Panc1 (cell line): Measurements from ENCODE around the gene CDSN. TPM values are rescaled to one million over a fixed set of nuclear protein-coding genes. Genes with fewer than 3 reads are reported as not detected.

Experiments used
- ATAC-seq: fragments of 200-7000 bp; cut with Tn5 transposase; 2 replicates; pipeline ENCODE4 v1.9.1; 2020; ENCODE audit warnings: mild to moderate bottlenecking, moderate library complexity
- BruUV-seq: library from RNA; stranded (reverse); fragments of 400-500 nt; replicated peaks from 2 replicates; lab custom pipeline; 2021; lab: Mats Ljungman, UMichigan
- CTCF ChIA-PET: fragments of 300-600 bp; sonication (Branson Sonifier 250); formaldehyde crosslinking; loops from one replicate; lab custom pipeline; 2022; ENCODE audit warnings: antibody characterized with exemption; lab: Charles Lee
- POLR2A ChIA-PET: fragments of 300-600 bp; sonication (Branson Sonifier 250); formaldehyde crosslinking; loops from one replicate; lab custom pipeline; 2022; ENCODE audit warnings: antibody characterized with exemption; lab: Charles Lee
- DNase-seq: peaks from one replicate; pipeline ENCODE4 v3.0.0-alpha.2; 2010; ENCODE audit warnings: low read depth, low spot score
- H3K27ac ChIP-seq: 2 replicates; pipeline ENCODE4 v1.5.1; 2011; ENCODE audit warnings: mild to moderate bottlenecking, low read length, inconsistent platforms
- H3K27me3 ChIP-seq: fragments of 200-500 bp; sonication (Bioruptor generic); 2 replicates; pipeline ENCODE4 v1.6.0; 2014; ENCODE audit warnings: low read length, inconsistent platforms; ENCODE audit not compliant: control insufficient read depth, insufficient read depth
- H3K36me3 ChIP-seq: fragments of 200-500 bp; sonication (Bioruptor generic); 2 replicates; pipeline ENCODE4 v1.5.1; 2014; ENCODE audit warnings: inconsistent platforms, mild to moderate bottlenecking, low read length, moderate library complexity; ENCODE audit not compliant: control insufficient read depth, insufficient read depth
- H3K4me1 ChIP-seq: 2 replicates; pipeline ENCODE4 v1.5.1; 2011; ENCODE audit warnings: inconsistent platforms, mild to moderate bottlenecking, low read length, moderate library complexity; ENCODE audit not compliant: control insufficient read depth, insufficient read depth
- H3K4me3 ChIP-seq, 2 experiments: 2 replicates each; pipeline ENCODE4 v1.5.1; 2011 to 2012; ENCODE audit warnings: low read depth in 2 of 2, low read length in 2 of 2, mild to moderate bottlenecking in 2 of 2, inconsistent platforms in 1 of 2, moderate library complexity in 1 of 2
- H3K9me3 ChIP-seq: fragments of 200-500 bp; sonication (Bioruptor generic); 2 replicates; pipeline ENCODE4 v1.5.1; 2014; ENCODE audit warnings: low read depth, mild to moderate bottlenecking, inconsistent platforms, low read length, moderate library complexity; ENCODE audit not compliant: control insufficient read depth, insufficient read depth
- POLR2AphosphoS5 ChIP-seq: IDR thresholded peaks from 2 replicates; pipeline ENCODE4 v1.6.1; 2012; ENCODE audit warnings: mild to moderate bottlenecking, low read depth, low read length, moderate library complexity
- SIN3A ChIP-seq: IDR thresholded peaks from 2 replicates; pipeline ENCODE4 v1.6.1; 2012; ENCODE audit warnings: low read depth, mild to moderate bottlenecking, low read length, moderate library complexity, borderline replicate concordance; ENCODE audit not compliant: insufficient read depth
- TCF7L2 ChIP-seq: IDR thresholded peaks from 2 replicates; pipeline ENCODE4 v1.6.1; 2011; ENCODE audit warnings: mild to moderate bottlenecking, low read depth, low read length, inconsistent platforms
- in situ Hi-C: cut with HindIII; loops from 2 replicates; pipeline ENCODE4 v1.10.0; 2016; ENCODE audit warnings: low sequenced_read_pairs, low pct_unique_long_range_greater_than_20kb
- intact Hi-C: fragments of 100-400 bp; cut with micrococcal nuclease; formaldehyde crosslinking; loops from one replicate; pipeline ENCODE4 v1.10.0; 2022; ENCODE audit not compliant: unreplicated experiment
- total RNA-seq: library from RNA; stranded (reverse); gene quantifications from one replicate; pipeline ENCODE4 v1.2.1, GENCODE V29; 2021; ENCODE audit not compliant: unreplicated experiment
- TF ChIP-seq, protein P1 (sequence below), 2 experiments: IDR thresholded peaks; 2 replicates each; pipeline ENCODE4 v1.6.1; 2011 to 2012; ENCODE audit warnings: low read depth in 2 of 2, control low read depth in 1 of 2, low read length in 1 of 2, mild to moderate bottlenecking in 1 of 2, moderate library complexity in 1 of 2; ENCODE audit not compliant: insufficient read depth in 1 of 2
- TF ChIP-seq, protein P2 (sequence below): fragments of 450-650 bp; IDR thresholded peaks from 2 replicates; pipeline ENCODE4 v1.5.1; 2017; ENCODE audit warnings: mild to moderate bottlenecking

The CDSN gene
- total RNA-seq, 1 experiment from 2014 or later, result not detected

DNA sequence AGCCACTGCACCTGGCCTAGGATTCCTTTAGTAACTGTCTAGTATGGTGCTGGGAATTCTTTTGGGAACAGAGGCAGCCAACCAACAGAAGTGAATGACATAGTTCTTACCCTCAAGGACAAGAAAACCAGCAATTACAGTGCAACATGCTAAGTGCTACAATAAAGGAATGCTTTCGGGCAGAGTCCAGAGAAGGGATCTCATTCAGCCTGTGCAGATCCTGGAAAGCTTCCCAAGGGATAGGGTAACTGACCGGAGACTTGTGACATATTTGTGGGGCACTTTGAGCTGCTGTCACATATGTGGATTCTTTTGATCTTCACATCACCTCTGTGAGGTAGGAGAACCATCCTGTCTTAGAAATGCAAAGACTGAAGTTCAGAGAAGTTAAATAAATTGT, 54.7 kb downstream of the CDSN start:
- no TSS peak for BruUV-seq
- TF ChIP-seq SIN3A (no peak), POLR2AphosphoS5 (no peak), TCF7L2 (no peak)
- TF ChIP-seq, protein P1, sequence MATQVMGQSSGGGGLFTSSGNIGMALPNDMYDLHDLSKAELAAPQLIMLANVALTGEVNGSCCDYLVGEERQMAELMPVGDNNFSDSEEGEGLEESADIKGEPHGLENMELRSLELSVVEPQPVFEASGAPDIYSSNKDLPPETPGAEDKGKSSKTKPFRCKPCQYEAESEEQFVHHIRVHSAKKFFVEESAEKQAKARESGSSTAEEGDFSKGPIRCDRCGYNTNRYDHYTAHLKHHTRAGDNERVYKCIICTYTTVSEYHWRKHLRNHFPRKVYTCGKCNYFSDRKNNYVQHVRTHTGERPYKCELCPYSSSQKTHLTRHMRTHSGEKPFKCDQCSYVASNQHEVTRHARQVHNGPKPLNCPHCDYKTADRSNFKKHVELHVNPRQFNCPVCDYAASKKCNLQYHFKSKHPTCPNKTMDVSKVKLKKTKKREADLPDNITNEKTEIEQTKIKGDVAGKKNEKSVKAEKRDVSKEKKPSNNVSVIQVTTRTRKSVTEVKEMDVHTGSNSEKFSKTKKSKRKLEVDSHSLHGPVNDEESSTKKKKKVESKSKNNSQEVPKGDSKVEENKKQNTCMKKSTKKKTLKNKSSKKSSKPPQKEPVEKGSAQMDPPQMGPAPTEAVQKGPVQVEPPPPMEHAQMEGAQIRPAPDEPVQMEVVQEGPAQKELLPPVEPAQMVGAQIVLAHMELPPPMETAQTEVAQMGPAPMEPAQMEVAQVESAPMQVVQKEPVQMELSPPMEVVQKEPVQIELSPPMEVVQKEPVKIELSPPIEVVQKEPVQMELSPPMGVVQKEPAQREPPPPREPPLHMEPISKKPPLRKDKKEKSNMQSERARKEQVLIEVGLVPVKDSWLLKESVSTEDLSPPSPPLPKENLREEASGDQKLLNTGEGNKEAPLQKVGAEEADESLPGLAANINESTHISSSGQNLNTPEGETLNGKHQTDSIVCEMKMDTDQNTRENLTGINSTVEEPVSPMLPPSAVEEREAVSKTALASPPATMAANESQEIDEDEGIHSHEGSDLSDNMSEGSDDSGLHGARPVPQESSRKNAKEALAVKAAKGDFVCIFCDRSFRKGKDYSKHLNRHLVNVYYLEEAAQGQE (IDR thresholded peaks at IDR 0.05; ENCODE audit: insufficient read depth in 1 of 2, low read depth in 2 of 2, low read length in 1 of 2), result no peak
- TF ChIP-seq, protein P2, sequence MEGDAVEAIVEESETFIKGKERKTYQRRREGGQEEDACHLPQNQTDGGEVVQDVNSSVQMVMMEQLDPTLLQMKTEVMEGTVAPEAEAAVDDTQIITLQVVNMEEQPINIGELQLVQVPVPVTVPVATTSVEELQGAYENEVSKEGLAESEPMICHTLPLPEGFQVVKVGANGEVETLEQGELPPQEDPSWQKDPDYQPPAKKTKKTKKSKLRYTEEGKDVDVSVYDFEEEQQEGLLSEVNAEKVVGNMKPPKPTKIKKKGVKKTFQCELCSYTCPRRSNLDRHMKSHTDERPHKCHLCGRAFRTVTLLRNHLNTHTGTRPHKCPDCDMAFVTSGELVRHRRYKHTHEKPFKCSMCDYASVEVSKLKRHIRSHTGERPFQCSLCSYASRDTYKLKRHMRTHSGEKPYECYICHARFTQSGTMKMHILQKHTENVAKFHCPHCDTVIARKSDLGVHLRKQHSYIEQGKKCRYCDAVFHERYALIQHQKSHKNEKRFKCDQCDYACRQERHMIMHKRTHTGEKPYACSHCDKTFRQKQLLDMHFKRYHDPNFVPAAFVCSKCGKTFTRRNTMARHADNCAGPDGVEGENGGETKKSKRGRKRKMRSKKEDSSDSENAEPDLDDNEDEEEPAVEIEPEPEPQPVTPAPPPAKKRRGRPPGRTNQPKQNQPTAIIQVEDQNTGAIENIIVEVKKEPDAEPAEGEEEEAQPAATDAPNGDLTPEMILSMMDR, result no peak
- in situ Hi-C loops, result no loop called here
- Histone ChIP-seq H3K27me3 (no peaks in the 10 kb centered on the region), H3K4me1 (peaks cover 2% of the 10 kb centered on the region), H3K36me3 (no peaks in the 10 kb centered on the region), H3K27ac (no peak overlapping the region), H3K4me3 (no peak overlapping the region), H3K9me3 (no peaks in the 10 kb centered on the region)
- intact Hi-C loops, result no loop called here
- no peak for ATAC-seq
- DNase-seq, result no peak
- POLR2A ChIA-PET, result no interaction called here
- CTCF ChIA-PET, result no interaction called here

Other genes starting within 250 kb of the CDSN start
- gene DDR1, start 235.9 kb downstream of the CDSN start, total RNA-seq, result 95.2 TPM
- 27.5 TPM for gene GTF2H4, start 212.2 kb downstream of the CDSN start, total RNA-seq
- gene VARS2, start 206.2 kb downstream of the CDSN start, total RNA-seq, result 42.7 TPM
- gene SFTA2, start 188.3 kb downstream of the CDSN start, total RNA-seq, result not detected
- not detected for gene MUCL3, start 179.5 kb downstream of the CDSN start, total RNA-seq
- not detected for gene MUC21, start 136.7 kb downstream of the CDSN start, total RNA-seq
- gene MUC22, start 110.0 kb downstream of the CDSN start, total RNA-seq, result not detected
- gene C6orf15, start 7.9 kb downstream of the CDSN start, total RNA-seq, result not detected
- 2.9 TPM for gene PSORS1C1, start 5.6 kb downstream of the CDSN start, total RNA-seq
- not detected for gene PSORS1C2, start 18.6 kb upstream of the CDSN start, total RNA-seq
- gene CCHCR1, start 37.4 kb upstream of the CDSN start, total RNA-seq, result 37.1 TPM
- gene TCF19, start 38.1 kb upstream of the CDSN start, total RNA-seq, result 21.4 TPM
- 1.1 TPM for gene POU5F1, start 50.2 kb upstream of the CDSN start, total RNA-seq
- gene HLA-C, start 151.6 kb upstream of the CDSN start, total RNA-seq, result 170 TPM
- 191 TPM for gene HLA-B, start 236.7 kb upstream of the CDSN start, total RNA-seq